MCF 10A (cell line): ENCODE results near the gene ACSL6. TPM values are rescaled to one million over a fixed set of nuclear protein-coding genes. Genes with fewer than 3 reads are reported as not detected.

Experiments used
- BruUV-seq: library from RNA; stranded (reverse); fragments of 400-500 nt; replicated peaks from 2 replicates; lab custom pipeline; 2021; lab: Mats Ljungman, UMichigan
- CTCF ChIA-PET: fragments of 300-600 bp; sonication (Branson Sonifier 250); formaldehyde crosslinking; extraction: SDS; loops from one replicate; lab custom pipeline; 2021; ENCODE audit warnings: antibody characterized with exemption, inconsistent platforms; lab: Yijun Ruan, JAX
- POLR2A ChIA-PET: fragments of 300-600, 350-650 bp; sonication (Branson Sonifier 250); formaldehyde crosslinking; extraction: SDS; loops from one replicate; lab custom pipeline; 2020; ENCODE audit warnings: antibody characterized with exemption, inconsistent platforms; lab: Yijun Ruan, JAX
- DNase-seq: peaks from one replicate; pipeline ENCODE4 v3.0.0-alpha.2; 2018; ENCODE audit not compliant: unreplicated experiment
- H3K27ac Mint-ChIP-seq: one replicate; pipeline ENCODE4 v1.8.0; 2022; ENCODE audit warnings: mild to moderate bottlenecking, low read depth, mixed read lengths; ENCODE audit not compliant: unreplicated experiment
- H3K27me3 Mint-ChIP-seq: one replicate; pipeline ENCODE4 v1.8.0; 2022; ENCODE audit warnings: mixed read lengths; ENCODE audit not compliant: insufficient read depth, unreplicated experiment
- H3K36me3 Mint-ChIP-seq: one replicate; pipeline ENCODE4 v1.8.0; 2022; ENCODE audit warnings: mild to moderate bottlenecking, moderate library complexity, mixed read lengths; ENCODE audit not compliant: insufficient read depth, unreplicated experiment
- H3K4me1 Mint-ChIP-seq: one replicate; pipeline ENCODE4 v1.8.0; 2022; ENCODE audit warnings: mixed read lengths; ENCODE audit not compliant: insufficient read depth, unreplicated experiment
- H3K4me3 Mint-ChIP-seq: one replicate; pipeline ENCODE4 v1.8.0; 2022; ENCODE audit warnings: mild to moderate bottlenecking, moderate library complexity, mixed read lengths; ENCODE audit not compliant: unreplicated experiment
- H3K9me3 Mint-ChIP-seq: one replicate; pipeline ENCODE4 v1.8.0; 2022; ENCODE audit warnings: mixed read lengths; ENCODE audit not compliant: unreplicated experiment
- intact Hi-C: fragments of 100-400 bp; cut with micrococcal nuclease; formaldehyde crosslinking; loops from 2 replicates; pipeline ENCODE4 v1.14.1; 2022
- total RNA-seq: library from RNA; stranded (reverse); gene quantifications from 2 replicates; pipeline ENCODE4 v1.2.3, GENCODE V29; 2022
- TF ChIP-seq, protein P1 (sequence below): fragments of 200-600 bp; IDR thresholded peaks from one replicate; pipeline ENCODE4 v1.8.0; 2022; ENCODE audit warnings: antibody characterized with exemption, mild to moderate bottlenecking; ENCODE audit not compliant: unreplicated experiment

The ACSL6 gene
- total RNA-seq, 1 experiment from 2014 or later, result not detected

DNA sequence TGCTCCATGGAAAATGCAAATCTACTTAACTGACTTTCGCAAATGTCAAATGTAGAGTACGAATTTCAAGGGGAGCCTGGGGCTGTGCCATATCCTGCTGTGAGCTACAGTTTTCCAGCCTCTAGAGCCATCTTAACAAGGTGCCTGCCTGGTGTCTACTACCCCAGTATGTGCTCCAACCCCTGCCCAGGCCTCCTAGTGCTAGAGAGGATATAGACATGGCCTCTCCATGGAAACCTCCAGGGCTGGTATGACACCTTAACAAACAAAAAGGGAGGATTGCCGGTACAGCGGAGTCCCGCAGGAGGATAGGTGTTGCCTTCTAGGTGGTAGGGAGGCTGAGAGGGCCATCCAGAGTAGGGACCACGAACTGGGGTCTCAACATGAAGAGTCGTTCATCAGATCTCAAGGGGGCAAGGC, 35.4 kb upstream of the ACSL6 start:
- TF ChIP-seq, protein P1, sequence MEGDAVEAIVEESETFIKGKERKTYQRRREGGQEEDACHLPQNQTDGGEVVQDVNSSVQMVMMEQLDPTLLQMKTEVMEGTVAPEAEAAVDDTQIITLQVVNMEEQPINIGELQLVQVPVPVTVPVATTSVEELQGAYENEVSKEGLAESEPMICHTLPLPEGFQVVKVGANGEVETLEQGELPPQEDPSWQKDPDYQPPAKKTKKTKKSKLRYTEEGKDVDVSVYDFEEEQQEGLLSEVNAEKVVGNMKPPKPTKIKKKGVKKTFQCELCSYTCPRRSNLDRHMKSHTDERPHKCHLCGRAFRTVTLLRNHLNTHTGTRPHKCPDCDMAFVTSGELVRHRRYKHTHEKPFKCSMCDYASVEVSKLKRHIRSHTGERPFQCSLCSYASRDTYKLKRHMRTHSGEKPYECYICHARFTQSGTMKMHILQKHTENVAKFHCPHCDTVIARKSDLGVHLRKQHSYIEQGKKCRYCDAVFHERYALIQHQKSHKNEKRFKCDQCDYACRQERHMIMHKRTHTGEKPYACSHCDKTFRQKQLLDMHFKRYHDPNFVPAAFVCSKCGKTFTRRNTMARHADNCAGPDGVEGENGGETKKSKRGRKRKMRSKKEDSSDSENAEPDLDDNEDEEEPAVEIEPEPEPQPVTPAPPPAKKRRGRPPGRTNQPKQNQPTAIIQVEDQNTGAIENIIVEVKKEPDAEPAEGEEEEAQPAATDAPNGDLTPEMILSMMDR, result no peak
- H3K4me3 Mint-ChIP-seq, result no peak overlapping the region
- no peak for DNase-seq
- H3K4me1 Mint-ChIP-seq, result no peaks in the 10 kb centered on the region
- peaks cover 7% of the 10 kb centered on the region for H3K9me3 Mint-ChIP-seq
- H3K36me3 Mint-ChIP-seq, result no peaks in the 10 kb centered on the region
- POLR2A ChIA-PET, result no interaction called here
- CTCF ChIA-PET, result interaction anchor here (1.3 to 1.7 kb wide), 2 partner anchors 18 to 235 kb away, joined by 4 to 5 read pairs; no protein-coding TSS in a partner anchor
- H3K27me3 Mint-ChIP-seq, result peaks cover 27% of the 10 kb centered on the region
- no peak overlapping the region for H3K27ac Mint-ChIP-seq
- intact Hi-C loops, result no loop called here
- no TSS peak for BruUV-seq

DNA sequence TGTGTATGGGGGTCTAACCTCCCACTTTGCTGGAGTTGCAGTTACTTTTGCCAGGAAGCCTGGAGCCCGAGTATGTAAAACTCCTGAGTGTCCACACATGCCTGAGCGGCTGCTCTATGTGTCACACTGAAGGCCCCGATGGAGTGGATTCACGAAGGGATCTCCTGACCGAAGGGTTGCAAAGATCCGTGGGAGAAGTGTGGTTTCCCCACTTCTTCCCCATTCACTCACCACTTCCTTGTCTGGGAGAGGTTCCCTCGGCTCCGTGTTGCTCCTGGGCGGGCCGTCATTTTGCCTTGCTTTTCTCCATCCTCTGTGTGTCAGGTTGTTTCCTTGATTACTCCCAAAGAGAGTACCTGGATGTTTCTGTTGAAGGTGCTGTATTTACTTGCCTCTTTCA, 32.7 kb upstream of the ACSL6 start:
- ChIA-PET CTCF (interaction anchor here (0.6 to 0.7 kb wide), 2 partner anchors 19 to 34 kb away, joined by 3 to 4 read pairs; no protein-coding TSS in a partner anchor), POLR2A (no interaction called here)
- Mint-ChIP-seq H3K27ac (no peak overlapping the region), H3K36me3 (no peaks in the 10 kb centered on the region), H3K27me3 (peaks cover 39% of the 10 kb centered on the region), H3K4me1 (no peaks in the 10 kb centered on the region), H3K9me3 (peaks cover 7% of the 10 kb centered on the region), H3K4me3 (no peak overlapping the region)
- intact Hi-C loops, result no loop called here
- BruUV-seq, result no TSS peak
- TF ChIP-seq, protein P1, result no peak
- no peak for DNase-seq

DNA sequence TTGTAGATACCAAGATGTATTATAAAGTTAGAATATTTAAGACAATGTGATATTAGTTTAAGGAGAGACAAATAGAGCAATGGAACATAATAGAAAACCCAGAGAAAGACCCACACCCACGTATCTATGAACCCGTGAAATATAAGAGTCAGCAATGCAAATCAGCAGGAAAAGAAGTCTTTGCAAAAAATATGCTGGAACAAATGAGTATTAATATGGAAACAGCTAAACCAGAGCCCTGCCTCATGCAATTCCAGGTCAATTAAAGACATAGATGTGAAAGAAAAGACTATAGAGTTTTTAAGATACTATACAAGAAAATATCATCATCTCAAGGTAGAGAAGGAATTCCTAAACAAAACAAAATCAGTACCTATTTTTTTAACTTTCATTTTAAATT, 25.9 kb upstream of the ACSL6 start:
- no peaks in the 10 kb centered on the region for H3K36me3 Mint-ChIP-seq
- TF ChIP-seq, protein P1, result no peak
- H3K4me1 Mint-ChIP-seq, result no peaks in the 10 kb centered on the region
- peaks cover 94% of the 10 kb centered on the region for H3K27me3 Mint-ChIP-seq
- CTCF ChIA-PET, result no interaction called here
- POLR2A ChIA-PET, result no interaction called here
- H3K4me3 Mint-ChIP-seq, result no peak overlapping the region
- DNase-seq, result no peak
- H3K27ac Mint-ChIP-seq, result no peak overlapping the region
- no TSS peak for BruUV-seq
- intact Hi-C loops, result no loop called here
- peaks cover 21% of the 10 kb centered on the region for H3K9me3 Mint-ChIP-seq

DNA sequence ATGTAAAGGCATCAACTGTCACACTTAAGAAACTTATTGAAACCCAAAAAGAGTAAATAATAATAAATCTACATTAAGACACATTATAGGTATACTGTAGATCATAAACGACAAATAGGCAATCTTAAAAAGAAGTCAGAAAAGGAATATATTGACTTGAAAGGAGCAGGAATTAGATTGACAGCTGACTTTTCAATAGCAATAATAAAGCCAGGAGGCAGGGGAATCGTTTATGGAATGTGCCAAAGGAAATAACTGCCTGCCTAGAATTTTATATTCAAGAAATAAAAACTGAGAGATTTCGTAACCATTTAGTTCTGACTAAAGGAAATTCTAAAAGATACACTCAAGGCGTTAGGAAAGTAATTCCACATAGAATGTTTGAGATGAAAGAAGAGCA, 21.7 kb upstream of the ACSL6 start:
- CTCF ChIA-PET, result no interaction called here
- intact Hi-C loops, result no loop called here
- Mint-ChIP-seq H3K4me1 (no peaks in the 10 kb centered on the region), H3K27me3 (peaks cover 86% of the 10 kb centered on the region), H3K4me3 (no peak overlapping the region), H3K27ac (no peak overlapping the region), H3K9me3 (peaks cover 18% of the 10 kb centered on the region), H3K36me3 (no peaks in the 10 kb centered on the region)
- no TSS peak for BruUV-seq
- DNase-seq, result no peak
- POLR2A ChIA-PET, result interaction anchor here (0.7 kb wide), 1 partner anchor 16 kb away, joined by 4 read pairs; no protein-coding TSS in a partner anchor
- TF ChIP-seq, protein P1, result no peak
